ENCODE results near the gene UGT1A1.

GRCh38 chr2:233760043-233760442 lies at the start of gene UGT1A1:
- TF ChIP-seq GATA2 (IDR thresholded peaks at IDR 0.05; ENCODE audit: low read depth, low read length) (no peak), GATA3 (IDR thresholded peaks at IDR 0.05; ENCODE audit: low read depth, low read length) (no peak)
